Fibroblast of villous mesenchyme (primary cell): Measurements from ENCODE around the gene MBNL2. TPM values are rescaled to one million over a fixed set of nuclear protein-coding genes. Genes with fewer than 3 reads are reported as not detected.

Source experiments
- DNase-seq: peaks from one replicate; pipeline ENCODE4 v3.0.0-alpha.2; 2010; ENCODE audit warnings: low read depth
- H3K4me3 ChIP-seq: 2 replicates; pipeline ENCODE4 v1.5.1; 2011; ENCODE audit warnings: low read depth, mild to moderate bottlenecking, low read length
- CTCF ChIP-seq: IDR thresholded peaks from 2 replicates; pipeline ENCODE4 v1.5.1; 2012; ENCODE audit warnings: low read depth, mild to moderate bottlenecking, low read length; ENCODE audit not compliant: insufficient read depth
- total RNA-seq: library from RNA; depleted of rRNA; stranded (reverse); fragments of >200 nt; gene quantifications from 2 replicates; pipeline ENCODE4 v1.2.3, GENCODE V29; 2012

MBNL2 gene
- total RNA-seq, 1 donor = 120 TPM

- no peak for DNase-seq
- no peak for TF ChIP-seq CTCF
- no peak overlapping the region for H3K4me3 ChIP-seq
These were observed 144.1 kb downstream of the MBNL2 start for GRCh38 chr13:97366172-97366688.

GRCh38 chr13:97367016-97367822 is 145.1 kb downstream of the MBNL2 start:
- TF ChIP-seq CTCF = no peak
- no peak overlapping the region for H3K4me3 ChIP-seq
- peak; percentile 88 for DNase-seq

GRCh38 chr13:97369261-97369893 is 147.2 kb downstream of the MBNL2 start:
- peak overlapping the region; percentile 47 for H3K4me3 ChIP-seq
- no peak for TF ChIP-seq CTCF
- peak; percentile 55 for DNase-seq

GRCh38 chr13:97371486-97372109 is 149.5 kb downstream of the MBNL2 start:
- DNase-seq = no peak
- no peak overlapping the region for H3K4me3 ChIP-seq
- no peak for TF ChIP-seq CTCF

- H3K4me3 ChIP-seq = no peak overlapping the region
- no peak for TF ChIP-seq CTCF
- peak; percentile 16 for DNase-seq
These were observed 150.8 kb downstream of the MBNL2 start for GRCh38 chr13:97372936-97373335.

GRCh38 chr13:97373787-97374186 is 151.7 kb downstream of the MBNL2 start:
- no peak for DNase-seq
- TF ChIP-seq CTCF = no peak
- H3K4me3 ChIP-seq = no peak overlapping the region
